Hepatocyte (in vitro differentiated cells): ENCODE data around the gene CRIP2. TPM values are rescaled to one million over a fixed set of nuclear protein-coding genes. Genes with fewer than 3 reads are reported as not detected.

ENCODE experiments used
- DNase-seq: peaks from one replicate; pipeline ENCODE4 v3.0.0-alpha.2; 2016; ENCODE audit warnings: low spot score
- H2AFZ ChIP-seq: fragments of 200-600 bp; sonication (generic); 2 replicates; pipeline ENCODE4 v1.6.0; 2016; ENCODE audit warnings: antibody characterized with exemption, mild to moderate bottlenecking
- H3K27ac ChIP-seq: fragments of 200-600 bp; sonication (generic); 2 replicates; pipeline ENCODE4 v1.5.1; 2016; ENCODE audit warnings: mild to moderate bottlenecking
- H3K27me3 ChIP-seq: fragments of 200-600 bp; sonication (generic); 2 replicates; pipeline ENCODE4 v1.6.1; 2016
- H3K36me3 ChIP-seq: fragments of 200-600 bp; sonication (generic); replicated peaks from 2 replicates; pipeline ENCODE4 v1.5.1; 2016; ENCODE audit warnings: low read depth; ENCODE audit not compliant: insufficient read depth
- H3K4me1 ChIP-seq: fragments of 200-600 bp; sonication (generic); 2 replicates; pipeline ENCODE4 v1.5.1; 2016; ENCODE audit warnings: mild to moderate bottlenecking, moderate library complexity; ENCODE audit not compliant: insufficient read depth
- H3K4me2 ChIP-seq: fragments of 200-600 bp; sonication (generic); 2 replicates; pipeline ENCODE4 v1.6.0; 2016
- H3K4me3 ChIP-seq: fragments of 200-600 bp; sonication (generic); 2 replicates; pipeline ENCODE4 v1.5.1; 2016; ENCODE audit warnings: mild to moderate bottlenecking
- H3K79me2 ChIP-seq: fragments of 200-600 bp; sonication (generic); 2 replicates; pipeline ENCODE4 v1.6.0; 2017; ENCODE audit warnings: mild to moderate bottlenecking
- H3K9me2 ChIP-seq: fragments of 200-600 bp; sonication (generic); replicated peaks from 2 replicates; pipeline ENCODE4 v1.6.0; 2017; ENCODE audit warnings: mild to moderate bottlenecking; ENCODE audit not compliant: insufficient read depth
- H3K9me3 ChIP-seq: fragments of 200-600 bp; sonication (generic); 2 replicates; pipeline ENCODE4 v1.5.1; 2016; ENCODE audit warnings: low read depth, mild to moderate bottlenecking
- H4K20me1 ChIP-seq: fragments of 200-600 bp; sonication (generic); 2 replicates; pipeline ENCODE4 v1.6.0; 2016; ENCODE audit warnings: mild to moderate bottlenecking; ENCODE audit not compliant: insufficient read depth, poor library complexity, severe bottlenecking
- CTCF ChIP-seq: fragments of 200-600 bp; sonication (generic); IDR thresholded peaks from 2 replicates; pipeline ENCODE4 v1.5.1; 2016; ENCODE audit warnings: antibody characterized with exemption, mild to moderate bottlenecking; ENCODE audit not compliant: poor library complexity
- EZH2 ChIP-seq: fragments of 200-600 bp; sonication (generic); IDR thresholded peaks from 2 replicates; pipeline ENCODE4 v1.6.1; 2016; ENCODE audit warnings: antibody characterized with exemption, mild to moderate bottlenecking, borderline replicate concordance
- EZH2phosphoT487 ChIP-seq: fragments of 200-600 bp; sonication (generic); IDR thresholded peaks from one replicate; pipeline ENCODE4 v1.6.1; 2018; ENCODE audit warnings: antibody characterized with exemption, mild to moderate bottlenecking, low read depth, moderate library complexity; ENCODE audit not compliant: unreplicated experiment, severe bottlenecking
- WGBS: methylation state at CpG from one replicate; pipeline ENCODE4 v1.1.6; 2016; ENCODE audit warnings: low lambda C conversion rate; ENCODE audit errors: missing lambda C conversion rate; 5-methylcytosine and 5-hydroxymethylcytosine counted together
- polyA plus RNA-seq: library from polyadenylated mRNA; unstranded; fragments of >200 nt; fragmentation: Nextera tagmentation; extraction: Ambion mirVana; gene quantifications from 2 replicates; pipeline ENCODE4 v1.2.1, GENCODE V29; 2016
- total RNA-seq: library from RNA; depleted of rRNA; stranded (reverse); fragments of >200 nt; gene quantifications from 2 replicates; pipeline ENCODE4 v1.2.3, GENCODE V29; 2014

CRIP2 gene
- total and polyA plus RNA-seq, 2 experiments from 2014 or later: 8.3 to 29.1 TPM

GRCh38 chr14:105440554-105440900 is 34.1 kb upstream of the CRIP2 start:
- H3K27me3 ChIP-seq: no peaks in the 10 kb centered on the region
- 98% methylated on average over 15 of the region's 15 CpGs for WGBS
- H2AFZ ChIP-seq: no peak overlapping the region
- H3K4me2 ChIP-seq: no peak overlapping the region
- peaks cover 22% of the 10 kb centered on the region for H4K20me1 ChIP-seq
- H3K36me3 ChIP-seq: no peaks in the 10 kb centered on the region
- no peaks in the 10 kb centered on the region for H3K9me2 ChIP-seq
- H3K9me3 ChIP-seq: no peaks in the 10 kb centered on the region
- no peak overlapping the region for H3K4me3 ChIP-seq
- H3K27ac ChIP-seq: no peak overlapping the region
- no peak for TF ChIP-seq EZH2
- no peak for TF ChIP-seq EZH2phosphoT487
- TF ChIP-seq CTCF: no peak
- no peaks in the 10 kb centered on the region for H3K4me1 ChIP-seq
- peaks cover 27% of the 10 kb centered on the region for H3K79me2 ChIP-seq
- no peak for DNase-seq

GRCh38 chr14:105440992-105441391 is 33.6 kb upstream of the CRIP2 start:
- Histone ChIP-seq H3K79me2 (peaks cover 22% of the 10 kb centered on the region), H3K27me3 (no peaks in the 10 kb centered on the region), H3K4me1 (no peaks in the 10 kb centered on the region), H3K9me2 (no peaks in the 10 kb centered on the region), H2AFZ (no peak overlapping the region), H3K4me3 (no peak overlapping the region), H3K4me2 (no peak overlapping the region), H3K9me3 (no peaks in the 10 kb centered on the region), H3K27ac (no peak overlapping the region), H4K20me1 (peaks cover 22% of the 10 kb centered on the region), H3K36me3 (no peaks in the 10 kb centered on the region)
- TF ChIP-seq EZH2: no peak
- TF ChIP-seq EZH2phosphoT487: no peak
- TF ChIP-seq CTCF: no peak
- no peak for DNase-seq
- WGBS: 98% methylated on average over 5 of the region's 9 CpGs

- Histone ChIP-seq H3K4me1 (no peaks in the 10 kb centered on the region), H3K79me2 (peaks cover 12% of the 10 kb centered on the region), H3K4me2 (no peak overlapping the region), H3K9me2 (no peaks in the 10 kb centered on the region), H3K9me3 (no peaks in the 10 kb centered on the region), H2AFZ (no peak overlapping the region), H3K27ac (no peak overlapping the region), H3K4me3 (no peak overlapping the region), H3K27me3 (no peaks in the 10 kb centered on the region), H3K36me3 (no peaks in the 10 kb centered on the region), H4K20me1 (peaks cover 12% of the 10 kb centered on the region)
- no peak for DNase-seq
- no peak for TF ChIP-seq CTCF
- no peak for TF ChIP-seq EZH2phosphoT487
- TF ChIP-seq EZH2: no peak
- WGBS: 85% methylated on average over 17 of the region's 17 CpGs
Observed at GRCh38 chr14:105442125-105442524, 32.5 kb upstream of the CRIP2 start.

- Histone ChIP-seq H3K4me2 (no peak overlapping the region), H4K20me1 (peaks cover 6% of the 10 kb centered on the region), H3K4me3 (no peak overlapping the region), H3K27me3 (no peaks in the 10 kb centered on the region), H3K4me1 (no peaks in the 10 kb centered on the region), H3K9me3 (no peaks in the 10 kb centered on the region), H3K9me2 (no peaks in the 10 kb centered on the region), H2AFZ (no peak overlapping the region), H3K27ac (no peak overlapping the region), H3K79me2 (peaks cover 5% of the 10 kb centered on the region), H3K36me3 (no peaks in the 10 kb centered on the region)
- WGBS: 87% methylated on average over 12 of the region's 12 CpGs
- TF ChIP-seq EZH2phosphoT487: no peak
- no peak for TF ChIP-seq CTCF
- no peak for TF ChIP-seq EZH2
- no peak for DNase-seq
Observed at GRCh38 chr14:105442834-105443233, 31.8 kb upstream of the CRIP2 start.
